NT2/D1 (cell line): ENCODE data around the gene CHCHD5.

Experiments used
- SUZ12 ChIP-seq: IDR thresholded peaks from 2 replicates; pipeline ENCODE4 v1.6.1; 2011; ENCODE audit not compliant: insufficient read length, insufficient read depth; ENCODE audit errors: extremely low read depth
- YY1 ChIP-seq: IDR thresholded peaks from 2 replicates; pipeline ENCODE4 v1.6.1; 2011; ENCODE audit not compliant: insufficient read length, insufficient read depth
- ZNF274 ChIP-seq: IDR thresholded peaks from 2 replicates; pipeline ENCODE4 v1.6.1; 2011; ENCODE audit warnings: mild to moderate bottlenecking, low read depth, low read length

GRCh38 chr2:112542984-112543661 lies 41.3 kb upstream of the CHCHD5 start:
- no peak for TF ChIP-seq YY1
- no peak for TF ChIP-seq SUZ12
- TF ChIP-seq ZNF274 = no peak
